DMS153 (cell line): ENCODE data around the gene SLC29A1.
"Not testable (repeated sequence)": the region's sequence is repeated elsewhere in the genome, so short reads cannot be mapped to it uniquely, and the experiment has no call there.

Source experiments
- DNase-seq: peaks from one replicate; lab custom pipeline; 2025; lab: John Stamatoyannopoulos, UW

SLC29A1 gene

DNA sequence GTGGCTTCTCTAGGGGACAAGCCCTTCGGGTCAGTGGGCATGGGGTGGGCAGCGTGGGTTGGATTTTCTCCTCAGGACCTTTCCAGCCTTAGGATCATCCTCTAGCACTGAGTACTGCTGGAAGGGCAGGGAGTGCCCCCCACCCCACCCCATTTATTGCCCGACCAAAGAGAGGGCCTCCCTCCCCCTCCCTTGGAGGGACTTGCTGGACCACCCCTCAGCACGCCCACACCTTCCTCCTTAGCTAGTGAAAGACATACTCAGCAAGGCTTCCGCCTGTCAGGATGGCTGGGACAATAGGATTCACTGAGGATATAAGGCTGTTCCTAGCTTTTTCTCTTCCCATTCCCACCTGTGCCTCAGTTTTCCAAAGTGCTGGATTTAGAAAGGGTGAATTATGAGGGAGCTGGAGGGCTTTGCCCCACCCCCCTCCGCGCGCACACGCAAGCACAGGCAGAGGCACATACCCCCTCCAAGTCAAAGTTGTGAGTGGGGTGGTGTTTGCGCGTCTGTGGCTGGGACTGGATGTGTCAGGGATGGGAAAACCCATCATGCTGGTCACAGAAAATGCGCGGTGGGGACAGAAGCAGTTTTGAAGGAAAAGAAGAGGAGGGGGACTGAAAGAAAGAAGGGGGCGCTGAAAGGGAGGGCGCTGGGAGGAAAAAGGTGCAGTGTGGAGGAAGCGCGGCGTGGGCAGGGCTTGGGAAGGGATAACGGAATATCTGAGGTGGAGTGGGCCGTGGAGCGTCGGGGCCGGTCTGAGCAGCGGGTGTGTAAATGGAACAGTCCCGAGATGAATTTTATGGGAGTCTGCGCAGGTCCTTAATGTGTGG, 693 bp upstream of the SLC29A1 start:
- DNase-seq, result no peak

DNA sequence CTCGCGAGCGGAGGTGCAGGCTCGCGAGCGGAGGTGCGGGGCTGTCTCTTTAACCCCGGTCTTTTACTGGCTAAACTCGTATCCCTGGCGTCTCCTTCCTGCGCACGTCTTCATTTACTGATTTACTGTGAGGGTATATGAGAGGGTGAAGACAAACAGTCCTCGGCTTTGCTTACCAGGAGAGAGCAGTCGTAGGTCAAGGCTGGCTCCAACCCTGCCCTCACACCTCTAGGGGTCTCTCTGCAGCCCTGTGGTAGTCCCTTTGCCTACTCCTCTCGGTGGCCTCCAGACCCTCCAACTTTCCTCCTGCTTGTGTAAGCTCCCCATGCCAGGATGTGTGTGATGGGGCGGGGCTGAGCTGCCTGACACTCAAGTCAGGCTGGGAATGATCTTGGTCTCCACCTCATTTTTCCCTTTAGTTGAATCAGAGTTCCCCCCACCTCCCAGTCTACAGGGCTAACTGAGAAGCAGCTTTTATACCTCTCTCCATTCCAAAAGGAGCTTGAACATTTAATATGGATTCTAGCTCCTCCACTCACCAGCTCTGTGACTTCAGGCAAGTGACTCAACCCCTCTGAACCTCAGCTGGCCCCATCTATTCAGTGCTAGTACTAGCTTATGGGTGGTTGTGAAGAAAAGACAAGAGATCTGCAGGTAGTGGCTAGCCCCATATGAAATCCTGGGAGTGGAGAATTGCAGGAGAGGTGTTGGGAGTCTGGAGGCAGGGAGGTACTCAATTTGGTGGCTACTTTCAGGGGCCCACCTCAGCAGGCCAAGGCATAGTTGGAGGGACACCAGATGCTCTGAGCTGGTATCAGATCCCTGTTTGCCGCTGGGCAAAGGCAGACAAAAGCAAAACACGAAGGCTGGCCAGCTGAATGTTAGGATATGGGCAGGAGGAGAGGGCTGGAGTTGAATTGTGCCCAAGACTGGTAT, 902 bp downstream of the SLC29A1 start:
- DNase-seq, result no peak

DNA sequence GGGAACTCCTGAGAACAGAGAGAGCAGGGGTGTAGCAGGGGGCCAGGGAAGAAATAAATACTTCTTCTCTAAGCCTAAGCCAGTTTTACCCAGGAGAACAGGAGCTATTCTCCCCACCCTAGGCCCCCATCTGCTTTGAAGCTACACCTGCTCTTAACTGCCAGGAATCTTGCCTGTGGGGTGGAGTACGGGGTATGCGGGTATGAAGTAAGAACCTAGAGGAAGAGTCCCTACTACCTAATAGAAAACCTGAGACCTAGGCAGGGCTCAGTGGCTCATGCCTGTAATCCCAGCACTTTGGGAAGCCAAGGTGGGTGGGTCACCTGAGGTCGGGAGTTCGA, 1.5 kb downstream of the SLC29A1 start:
- no peak for DNase-seq

DNA sequence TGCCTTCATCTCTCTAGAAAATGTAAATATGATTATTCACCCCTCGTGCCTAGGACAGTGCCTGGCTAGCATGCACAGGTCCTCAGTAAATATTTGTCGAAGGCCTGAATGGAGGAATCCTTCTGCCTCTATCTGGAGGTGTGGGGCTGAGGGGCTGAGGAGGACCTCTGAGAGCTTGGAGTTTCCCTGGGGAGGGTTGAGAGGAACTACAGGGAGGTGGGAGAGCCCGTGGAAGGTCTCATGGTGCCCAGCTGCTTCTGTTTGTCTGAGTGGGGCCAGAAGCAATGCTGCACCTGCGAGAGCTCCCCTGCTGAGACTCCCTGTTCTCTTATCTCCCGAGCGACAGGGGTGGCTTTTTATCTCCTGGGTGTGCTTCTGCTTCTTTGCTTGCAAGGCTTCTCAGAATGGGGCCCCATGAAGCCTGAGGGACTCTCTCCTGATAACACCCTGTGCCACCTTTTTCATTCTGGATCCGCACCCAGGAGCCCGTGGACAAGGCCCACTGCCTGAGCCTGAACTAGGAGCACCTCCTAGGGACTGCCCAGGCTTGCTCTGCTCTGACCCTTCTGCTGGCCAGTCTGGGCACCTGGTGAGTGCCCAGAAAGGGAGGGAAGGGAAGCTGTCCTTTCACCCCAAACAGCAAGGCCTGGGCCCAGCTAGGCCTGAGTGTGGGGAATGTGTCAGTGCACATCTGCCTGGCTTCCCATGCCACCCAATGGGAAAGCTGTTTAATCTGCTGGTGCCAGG, 2.4 kb downstream of the SLC29A1 start:
- no peak for DNase-seq

DNA sequence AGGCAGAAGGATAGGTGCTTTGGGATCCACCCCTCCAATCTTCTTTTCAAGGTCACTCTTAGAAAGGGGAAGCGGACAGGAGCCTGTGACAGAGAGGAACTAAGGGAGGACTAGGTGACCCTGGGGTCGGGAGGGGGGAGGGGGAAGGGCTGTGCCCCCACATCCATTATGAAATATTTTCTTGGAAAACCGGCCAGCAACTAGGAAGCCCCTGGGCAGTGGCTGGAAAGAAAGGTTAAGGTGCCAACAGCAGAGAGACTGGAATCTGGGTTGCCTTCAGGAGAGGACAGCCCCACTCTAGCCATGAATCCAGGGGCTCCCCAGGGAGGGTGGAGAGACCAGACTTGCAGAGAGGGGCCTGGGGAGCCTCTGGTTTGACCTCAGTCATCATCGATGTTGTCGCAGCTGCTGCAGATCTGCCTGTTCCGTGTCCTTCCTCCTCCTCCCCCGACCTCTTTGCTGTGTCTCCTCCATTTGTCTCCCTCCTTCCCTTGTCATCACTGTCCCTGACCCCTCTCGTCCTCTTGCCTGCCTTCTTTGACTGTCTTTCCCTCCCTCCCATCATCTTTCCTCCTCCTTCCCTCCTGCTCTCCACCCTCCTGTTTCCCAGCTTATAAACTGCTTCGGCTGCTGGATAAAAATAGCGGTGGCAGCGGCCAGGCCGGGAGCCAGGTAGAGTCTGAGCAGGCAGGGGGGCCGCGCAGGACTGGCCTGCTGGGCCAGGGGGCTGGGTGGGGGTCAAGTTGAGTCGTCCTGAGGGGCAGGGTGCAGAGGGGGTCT, 3.2 kb downstream of the SLC29A1 start:
- no peak for DNase-seq

DNA sequence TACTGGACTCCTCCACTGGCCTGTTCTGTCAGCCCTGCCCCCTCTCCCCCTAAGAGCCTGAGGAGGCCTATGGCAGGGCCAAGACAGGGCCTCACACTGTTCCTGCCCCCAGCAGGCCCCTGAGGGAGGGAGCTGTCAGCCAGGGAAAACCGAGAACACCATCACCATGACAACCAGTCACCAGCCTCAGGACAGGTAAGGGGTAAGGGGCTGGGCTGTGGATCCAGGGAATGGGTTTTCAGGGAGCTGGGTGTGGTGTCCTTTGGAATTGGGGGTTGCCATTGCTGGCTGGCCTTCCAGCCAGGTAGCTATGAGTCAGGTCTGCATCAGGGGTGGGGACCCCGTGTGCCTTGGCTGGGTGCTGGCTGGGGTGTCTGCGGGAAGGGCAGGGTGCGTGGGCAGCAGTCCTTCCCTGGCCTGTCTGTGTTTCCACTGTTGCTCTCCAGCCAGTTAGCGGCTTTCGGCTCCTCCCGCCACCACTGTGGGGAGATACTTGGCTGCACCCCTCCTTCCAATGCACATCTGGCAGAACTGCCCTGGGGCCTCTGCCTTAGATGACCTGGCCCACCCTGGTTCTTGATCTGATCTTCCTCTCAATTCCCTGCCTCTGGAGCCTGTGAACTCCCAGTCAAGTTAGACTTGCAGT, 3.9 kb downstream of the SLC29A1 start:
- no peak for DNase-seq

DNA sequence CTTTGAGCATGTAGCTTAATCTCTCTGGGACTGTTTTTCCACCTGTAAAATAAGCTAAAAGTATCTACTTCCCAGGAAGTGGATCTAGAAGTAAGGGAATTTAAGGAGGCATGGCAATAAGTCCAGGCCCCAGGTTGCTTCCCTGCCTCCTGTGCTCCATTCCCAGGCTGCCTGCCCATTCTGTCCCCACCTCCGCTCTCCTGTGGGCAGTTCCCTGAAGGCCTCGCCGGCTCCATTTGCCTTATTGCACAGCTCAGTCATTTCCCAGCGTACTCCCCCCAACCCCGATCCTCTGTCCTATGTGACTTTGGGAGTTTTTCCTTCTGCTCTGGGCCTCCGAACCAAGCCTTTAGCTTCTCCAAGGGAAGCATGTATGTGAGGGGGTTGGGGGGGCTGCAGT, 4.6 kb downstream of the SLC29A1 start:
- no peak for DNase-seq

DNA sequence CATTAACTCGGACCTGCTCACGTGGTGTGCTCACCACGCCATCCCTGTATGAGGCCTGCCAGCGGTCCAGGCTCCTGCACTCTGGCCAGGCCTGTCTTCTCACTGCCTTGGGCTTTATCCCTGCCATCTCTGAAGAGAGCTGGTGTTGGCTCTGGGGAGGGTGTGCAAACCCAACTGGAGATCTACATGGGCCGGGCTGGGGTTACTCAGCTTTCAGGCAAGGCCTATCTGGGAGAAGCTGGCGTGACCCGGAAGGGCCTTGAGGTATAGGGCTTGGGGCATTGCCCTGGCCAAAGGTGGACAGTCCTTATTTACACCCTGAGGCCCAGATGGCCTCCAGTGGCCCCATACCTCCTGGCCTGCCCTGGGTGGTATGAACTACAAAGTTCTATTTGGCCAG, 5.0 kb downstream of the SLC29A1 start:
- no peak for DNase-seq

DNA sequence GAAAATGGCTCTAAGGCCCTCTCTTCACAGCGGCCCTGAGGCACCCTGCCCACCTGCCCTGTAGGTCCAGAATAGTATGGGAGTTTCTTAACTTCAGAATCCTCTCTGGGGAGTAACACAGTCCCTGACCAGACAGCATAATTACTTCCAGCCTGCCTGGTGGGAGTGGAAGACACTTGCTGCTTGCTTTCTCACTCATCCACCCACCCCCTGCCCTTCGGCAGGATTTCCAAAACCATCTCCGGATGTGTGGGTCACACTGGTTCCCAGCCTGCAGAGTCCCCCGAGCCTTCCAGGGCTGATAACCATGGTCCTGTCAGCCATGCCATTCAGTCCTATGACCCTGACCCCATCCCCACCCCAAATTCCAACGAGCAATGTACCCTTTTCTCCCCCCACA, 5.4 kb downstream of the SLC29A1 start:
- DNase-seq, result no peak

DNA sequence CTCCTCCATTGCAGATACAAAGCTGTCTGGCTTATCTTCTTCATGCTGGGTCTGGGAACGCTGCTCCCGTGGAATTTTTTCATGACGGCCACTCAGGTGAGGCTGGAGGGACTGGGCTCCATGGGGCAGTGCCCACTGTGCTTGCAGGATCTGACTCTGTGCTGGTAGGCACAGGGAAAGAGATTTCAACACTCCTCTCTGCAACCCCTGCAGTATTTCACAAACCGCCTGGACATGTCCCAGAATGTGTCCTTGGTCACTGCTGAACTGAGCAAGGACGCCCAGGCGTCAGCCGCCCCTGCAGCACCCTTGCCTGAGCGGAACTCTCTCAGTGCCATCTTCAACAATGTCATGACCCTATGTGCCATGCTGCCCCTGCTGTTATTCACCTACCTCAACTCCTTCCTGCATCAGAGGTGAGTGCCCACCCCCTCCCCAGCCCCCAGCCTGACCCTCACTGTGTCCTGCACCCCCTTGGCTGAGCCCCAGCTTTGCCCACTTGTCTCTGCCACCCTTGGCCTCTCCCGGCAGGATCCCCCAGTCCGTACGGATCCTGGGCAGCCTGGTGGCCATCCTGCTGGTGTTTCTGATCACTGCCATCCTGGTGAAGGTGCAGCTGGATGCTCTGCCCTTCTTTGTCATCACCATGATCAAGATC, 6.1 kb downstream of the SLC29A1 start:
- no peak for DNase-seq

DNA sequence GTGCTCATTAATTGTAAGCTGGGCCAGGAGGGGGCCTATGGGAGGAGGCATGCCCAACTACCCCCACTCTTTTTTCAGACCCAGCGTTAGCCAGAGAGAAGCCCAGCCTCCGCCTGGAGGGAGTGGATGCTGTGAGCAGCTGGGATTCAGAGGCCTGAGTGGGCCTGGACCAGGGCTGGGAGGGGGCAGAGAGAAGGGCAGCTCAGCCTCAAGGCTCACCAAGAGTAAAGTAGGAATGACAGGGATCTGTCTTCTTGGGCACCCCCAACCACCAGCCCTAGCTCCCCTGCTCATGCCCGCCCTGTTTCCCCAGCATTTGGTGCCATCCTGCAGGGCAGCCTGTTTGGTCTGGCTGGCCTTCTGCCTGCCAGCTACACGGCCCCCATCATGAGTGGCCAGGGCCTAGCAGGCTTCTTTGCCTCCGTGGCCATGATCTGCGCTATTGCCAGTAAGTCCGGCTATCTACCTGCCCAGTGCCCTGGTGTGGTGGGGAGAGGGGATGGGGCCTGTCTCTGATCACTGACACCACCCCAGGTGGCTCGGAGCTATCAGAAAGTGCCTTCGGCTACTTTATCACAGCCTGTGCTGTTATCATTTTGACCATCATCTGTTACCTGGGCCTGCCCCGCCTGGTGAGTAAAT, 6.8 kb downstream of the SLC29A1 start:
- DNase-seq, result no peak

DNA sequence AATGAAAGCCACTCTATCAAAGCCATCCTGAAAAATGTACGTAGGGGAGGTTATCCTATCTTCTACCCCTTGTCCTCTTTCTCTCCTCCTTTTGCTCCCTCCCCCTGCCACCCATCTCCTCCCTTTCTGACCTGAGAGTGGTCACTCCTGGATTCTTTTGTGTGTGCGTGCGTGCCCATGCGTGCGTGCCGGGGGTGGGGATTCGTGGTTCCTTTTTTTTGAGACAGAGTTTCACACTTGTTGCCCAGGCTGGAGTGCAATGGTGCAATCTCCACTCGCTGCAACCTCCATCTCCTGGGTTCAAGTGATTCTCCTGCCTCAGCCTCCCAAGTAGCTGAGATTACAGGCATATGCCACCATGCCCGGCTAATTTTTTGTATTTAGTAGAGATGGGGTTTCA, 8.0 kb downstream of the SLC29A1 start:
- not testable (repeated sequence) for DNase-seq

DNA sequence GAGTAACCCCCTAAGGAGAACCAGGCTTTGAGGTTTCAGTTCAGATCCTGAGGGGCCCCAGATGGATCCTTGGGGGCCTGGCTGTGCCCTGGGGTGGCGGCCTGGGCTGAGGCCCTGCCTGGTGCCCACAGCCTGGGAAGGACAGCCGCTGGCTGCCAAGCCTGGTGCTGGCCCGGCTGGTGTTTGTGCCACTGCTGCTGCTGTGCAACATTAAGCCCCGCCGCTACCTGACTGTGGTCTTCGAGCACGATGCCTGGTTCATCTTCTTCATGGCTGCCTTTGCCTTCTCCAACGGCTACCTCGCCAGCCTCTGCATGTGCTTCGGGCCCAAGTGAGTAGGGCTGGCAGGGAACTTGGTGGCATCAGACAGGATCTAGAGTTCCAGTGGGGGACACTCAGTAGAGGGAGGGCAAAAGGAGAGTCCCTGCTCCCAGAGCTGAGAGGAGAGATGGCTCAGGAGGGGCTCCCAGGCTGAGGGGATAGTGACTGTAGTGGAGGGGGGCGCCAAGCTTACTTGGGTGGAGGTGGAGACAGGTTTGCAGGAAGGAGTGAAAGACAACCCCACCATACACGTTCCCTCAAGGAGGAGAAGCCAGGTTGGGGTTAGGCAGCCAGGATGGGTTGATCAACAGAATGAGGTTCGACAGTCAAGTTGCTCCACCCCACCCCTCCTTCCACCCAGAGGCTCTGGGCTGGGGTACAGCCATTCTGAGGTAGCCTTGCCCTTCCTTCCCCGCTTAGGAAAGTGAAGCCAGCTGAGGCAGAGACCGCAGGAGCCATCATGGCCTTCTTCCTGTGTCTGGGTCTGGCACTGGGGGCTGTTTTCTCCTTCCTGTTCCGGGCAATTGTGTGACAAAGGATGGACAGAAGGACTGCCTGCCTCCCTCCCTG, 9.5 kb downstream of the SLC29A1 start:
- DNase-seq, result no peak

DNA sequence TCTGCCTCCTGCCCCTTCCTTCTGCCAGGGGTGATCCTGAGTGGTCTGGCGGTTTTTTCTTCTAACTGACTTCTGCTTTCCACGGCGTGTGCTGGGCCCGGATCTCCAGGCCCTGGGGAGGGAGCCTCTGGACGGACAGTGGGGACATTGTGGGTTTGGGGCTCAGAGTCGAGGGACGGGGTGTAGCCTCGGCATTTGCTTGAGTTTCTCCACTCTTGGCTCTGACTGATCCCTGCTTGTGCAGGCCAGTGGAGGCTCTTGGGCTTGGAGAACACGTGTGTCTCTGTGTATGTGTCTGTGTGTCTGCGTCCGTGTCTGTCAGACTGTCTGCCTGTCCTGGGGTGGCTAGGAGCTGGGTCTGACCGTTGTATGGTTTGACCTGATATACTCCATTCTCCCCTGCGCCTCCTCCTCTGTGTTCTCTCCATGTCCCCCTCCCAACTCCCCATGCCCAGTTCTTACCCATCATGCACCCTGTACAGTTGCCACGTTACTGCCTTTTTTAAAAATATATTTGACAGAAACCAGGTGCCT, 10.2 kb downstream of the SLC29A1 start:
- DNase-seq, result no peak

DNA sequence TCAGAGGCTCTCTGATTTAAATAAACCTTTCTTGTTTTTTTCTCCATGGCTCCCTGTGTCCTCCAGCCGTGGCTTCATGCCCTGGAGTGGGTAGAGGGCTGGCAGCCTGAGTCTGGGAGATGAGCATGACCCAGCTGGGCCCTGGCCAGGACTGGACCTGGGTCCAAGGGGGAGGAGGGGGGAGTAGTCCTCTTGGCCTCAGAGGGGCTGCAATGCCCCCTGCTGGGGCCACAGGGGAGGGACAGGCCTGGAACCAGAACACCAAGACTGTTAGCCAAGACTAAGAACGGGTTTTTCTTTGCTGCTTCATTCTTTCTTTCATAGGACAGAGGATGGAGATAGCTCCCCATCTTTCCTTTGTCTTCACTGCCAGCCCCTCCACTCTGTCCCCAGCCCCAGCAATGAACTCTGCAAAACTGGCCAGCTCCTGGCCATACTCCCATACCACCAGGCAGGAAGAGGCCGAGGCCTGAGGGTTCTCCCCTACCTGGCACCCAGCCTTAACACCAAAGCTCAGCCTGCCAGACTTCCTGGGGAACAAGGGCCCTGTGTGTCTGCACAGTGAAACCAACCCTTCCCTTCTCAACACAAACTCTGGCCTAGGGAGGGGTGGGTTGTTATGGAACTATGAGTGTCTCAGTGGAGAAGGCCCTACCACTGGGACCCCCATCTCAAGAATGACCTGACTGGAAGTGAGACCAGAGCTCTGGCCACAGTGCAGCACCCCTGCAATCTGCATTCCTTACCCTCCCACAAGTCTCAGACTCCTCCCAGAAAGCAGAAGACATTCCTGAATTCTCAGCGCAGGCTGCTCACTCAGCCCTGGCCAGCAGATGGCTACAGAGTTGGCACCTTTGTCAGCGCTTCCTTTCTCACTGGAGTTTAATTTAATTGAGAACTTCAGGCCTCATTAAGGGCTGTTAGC, 11.0 kb downstream of the SLC29A1 start:
- no peak for DNase-seq

DNA sequence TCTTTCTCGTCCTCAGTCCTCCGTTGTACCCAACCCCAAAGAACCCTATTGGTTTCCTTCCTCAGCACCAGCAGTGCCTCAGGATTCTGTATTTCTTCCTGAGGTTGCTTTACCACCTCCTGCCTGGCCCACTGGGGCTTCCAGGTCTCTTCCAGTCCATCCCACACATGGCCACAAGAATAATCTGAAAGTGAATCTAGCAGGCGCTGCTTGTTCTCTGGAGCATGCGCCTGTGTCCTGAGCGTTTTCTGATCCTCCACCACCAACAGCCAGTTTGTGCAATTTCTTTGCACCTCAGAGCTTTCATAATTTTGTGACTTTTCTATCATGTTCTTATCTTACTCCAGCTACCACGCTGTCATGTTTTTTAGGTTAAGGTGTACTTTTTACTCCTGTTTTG, 11.9 kb downstream of the SLC29A1 start:
- DNase-seq, result no peak

DNA sequence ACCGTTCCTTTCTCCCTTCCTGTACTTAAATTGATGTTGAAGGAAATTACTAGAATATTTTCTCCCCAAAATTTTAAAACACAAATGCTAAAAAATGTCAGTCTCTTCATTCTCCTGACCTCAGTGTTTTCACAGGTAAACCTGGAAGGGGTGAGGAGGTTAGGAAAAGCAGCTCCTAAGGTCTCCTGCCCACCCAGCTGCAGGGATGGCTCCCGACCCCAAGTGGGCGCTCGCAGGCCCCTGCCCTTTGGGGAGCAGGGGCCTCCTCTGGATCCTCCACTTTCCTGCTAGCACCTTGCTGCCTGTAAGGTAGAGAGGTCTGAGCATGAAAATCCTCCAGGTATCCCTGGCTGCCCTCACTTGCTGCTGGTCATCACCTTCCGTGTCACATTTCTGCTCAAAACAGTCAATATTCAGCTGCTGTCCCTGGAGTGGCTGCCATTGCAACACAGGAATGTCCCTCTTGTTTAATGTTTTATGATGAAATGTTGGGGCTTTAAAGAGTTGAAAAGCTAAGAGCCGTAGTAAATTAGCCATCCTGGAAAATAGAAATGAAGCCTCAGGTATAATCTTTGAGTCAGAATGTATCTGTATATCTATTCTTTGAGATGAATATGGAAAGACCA, 12.6 kb downstream of the SLC29A1 start:
- DNase-seq, result no peak
